ENCODE measurements around the gene ZNF570. TPM values are rescaled to one million over a fixed set of nuclear protein-coding genes. Genes with fewer than 3 reads are reported as not detected.
A peak's percentile ranks its signal among the peaks of the same experiment; 100 is the strongest.

Gene ZNF570
- total and polyA plus RNA-seq, 2 of the 13 experiments (the other 11 are each of a cell fraction or from before 2014, with no cell fraction given), result 1.0 to 4.4 TPM

DNA sequence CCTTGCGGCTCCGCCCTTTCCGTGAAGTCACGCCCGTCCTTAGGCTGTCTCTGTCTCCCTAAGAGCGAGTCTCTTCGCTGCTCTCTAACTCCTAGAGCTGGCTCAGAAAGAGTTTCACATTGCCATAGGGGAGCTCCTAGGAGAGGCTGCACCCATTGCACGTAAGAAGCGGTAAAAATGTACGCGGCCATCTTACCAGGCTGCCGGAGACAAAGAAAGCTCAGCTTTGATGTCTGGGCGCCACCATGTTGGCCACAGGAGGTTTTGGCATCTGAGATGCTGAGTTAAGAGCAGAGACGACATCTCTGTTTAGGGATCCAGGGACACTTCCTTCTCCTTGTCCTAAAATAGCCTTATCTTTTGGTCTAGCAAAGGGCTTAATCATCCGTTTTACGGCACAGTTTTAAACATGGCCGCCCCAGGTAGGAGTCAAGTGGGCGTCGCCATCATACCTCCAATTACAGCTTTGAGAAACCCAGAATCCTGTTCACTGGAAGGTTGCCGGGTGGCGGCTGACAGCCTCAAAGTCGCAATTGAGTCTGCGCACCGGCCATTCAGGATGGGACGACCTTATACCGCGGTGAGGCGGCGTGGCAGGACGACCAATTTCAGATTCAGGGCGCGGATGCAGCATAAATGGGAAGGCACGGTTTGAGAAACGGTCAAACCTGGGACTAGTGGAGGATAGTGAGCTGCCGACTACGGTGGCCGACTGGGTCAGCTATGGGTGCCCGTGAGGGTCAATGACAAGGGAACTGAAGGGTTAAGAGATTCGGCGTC lies 37.4 kb downstream of the ZNF570 start, which contains the start of gene ZNF793:
Gene ZNF793, plus strand, starts transcription at position 553 of the 780 bp plus-strand sequence. CDS start 16,501 bp downstream, outside the sequence.
- Histone ChIP-seq H3K9me3 (ENCODE audit: low read length) (peaks cover 85% of the 10 kb centered on the region), H3K36me3 (replicated peaks in 1 of 2; ENCODE audit: control insufficient read depth in 1 of 2, insufficient read depth in 2 of 2, low read length in 2 of 2) (no peaks in the 10 kb centered on the region), H3K27me3 (ENCODE audit: control insufficient read depth in 1 of 2, insufficient read depth in 2 of 2, low read length in 2 of 2) (no peaks in the 10 kb centered on the region), H3K4me1 (ENCODE audit: insufficient read depth, low read length) (no peaks in the 10 kb centered on the region), H3K27ac (ENCODE audit: extremely low read length, insufficient read depth, low read length) (no peak within 1 kb of the TSS), H3K4me3 (replicated peaks in 1 of 3; ENCODE audit: insufficient read depth in 1 of 3, low read depth in 2 of 3, low read length in 3 of 3) (peak within 1 kb of the TSS; percentile 22 to 33 (median 29); a peak in 5 of 6 replicates), H4K20me1 (ENCODE audit: insufficient read depth, low read length) (no peaks in the 10 kb centered on the region), H3K4me2 (ENCODE audit: low read depth, low read length) (peak within 1 kb of the TSS; percentile 43), H3K79me2 (ENCODE audit: insufficient read depth, low read length) (no peaks in the 10 kb centered on the region), H2AFZ (ENCODE audit: low read length) (no peak within 1 kb of the TSS), H3K9ac (ENCODE audit: insufficient read depth, low read depth, low read length) (no peak within 1 kb of the TSS)
- DNase-seq (ENCODE audit: low spot score), result no peak
- POLR2A ChIA-PET, result interaction anchor here (1.4 kb wide), 1 partner anchor 39 kb away, joined by 3 read pairs; the partner anchor contains the start of gene ZNF569
- CTCF ChIA-PET (ENCODE audit: low intra/inter-chr PET ratio, low total read pairs), result no interaction called here
- TF ChIP-seq ZNF580 (CRISPR knock-in tag; IDR thresholded peaks at IDR 0.05; ENCODE audit: borderline replicate concordance, low read depth), result no peak
- no peak for TF ChIP-seq NR2F6 (IDR thresholded peaks at IDR 0.05)
- no peak for TF ChIP-seq NR2F6 (CRISPR knock-in tag; IDR thresholded peaks at IDR 0.05)
- no peak for TF ChIP-seq KDM5B (CRISPR knock-in tag; IDR thresholded peaks at IDR 0.05; ENCODE audit: borderline replicate concordance)
- no peak for TF ChIP-seq SIN3B (IDR thresholded peaks at IDR 0.05; ENCODE audit: low read length)
- TF ChIP-seq KAT8 (CRISPR knock-in tag; IDR thresholded peaks at IDR 0.05), result no peak
- TF ChIP-seq ZMYM4 (CRISPR knock-in tag; IDR thresholded peaks at IDR 0.05), result no peak
- no peak for TF ChIP-seq CBFB (CRISPR knock-in tag; IDR thresholded peaks at IDR 0.05)
- no peak for ATAC-seq
- in situ Hi-C loops (cut with HindIII; ENCODE audit: extremely low pct_ligation_motif_present, low pct_unique_long_range_greater_than_20kb), result no loop called here
- no TSS peak for BruUV-seq (replicated peaks)
- intact Hi-C loops (cut with micrococcal nuclease; ENCODE audit: unreplicated experiment), result no loop called here
- WGBS (ENCODE audit: low lambda C conversion rate), result 40% methylated on average over 40 of the region's 40 CpGs
- FAIRE-seq, result no peak

- no peaks in the 10 kb centered on the region for H3K36me3 ChIP-seq (replicated peaks in 1 of 2; ENCODE audit: control insufficient read depth in 1 of 2, insufficient read depth in 2 of 2, low read length in 2 of 2)
- WGBS (ENCODE audit: low lambda C conversion rate), result 80% methylated on average over 9 of the region's 9 CpGs
- no TSS peak for BruUV-seq (replicated peaks)
- DNase-seq (ENCODE audit: low spot score) (no peak), ATAC-seq (no peak), FAIRE-seq (no peak)
- H3K9ac ChIP-seq (ENCODE audit: insufficient read depth, low read depth, low read length), result no peak overlapping the region
- no peak overlapping the region for H3K27ac ChIP-seq (ENCODE audit: extremely low read length, insufficient read depth, low read length)
- no peak overlapping the region for H2AFZ ChIP-seq (ENCODE audit: low read length)
- H3K79me2 ChIP-seq (ENCODE audit: insufficient read depth, low read length), result no peaks in the 10 kb centered on the region
- H3K4me3 ChIP-seq (replicated peaks in 1 of 3; ENCODE audit: insufficient read depth in 1 of 3, low read depth in 2 of 3, low read length in 3 of 3), result no peak overlapping the region
- intact Hi-C loops (cut with micrococcal nuclease; ENCODE audit: unreplicated experiment) (no loop called here), in situ Hi-C loops (cut with HindIII; ENCODE audit: extremely low pct_ligation_motif_present, low pct_unique_long_range_greater_than_20kb) (no loop called here)
- H3K4me1 ChIP-seq (ENCODE audit: insufficient read depth, low read length), result no peaks in the 10 kb centered on the region
- H3K27me3 ChIP-seq (ENCODE audit: control insufficient read depth in 1 of 2, insufficient read depth in 2 of 2, low read length in 2 of 2), result no peaks in the 10 kb centered on the region
- POLR2A ChIA-PET, result interaction anchor here (1.4 kb wide), 1 partner anchor 40 kb away, joined by 3 read pairs; the partner anchor contains the start of gene ZNF569
- H4K20me1 ChIP-seq (ENCODE audit: insufficient read depth, low read length), result no peaks in the 10 kb centered on the region
- H3K4me2 ChIP-seq (ENCODE audit: low read depth, low read length), result no peak overlapping the region; the same call in 1 of the 2 replicates
- H3K9me3 ChIP-seq (ENCODE audit: low read length), result peaks cover 84% of the 10 kb centered on the region
- CTCF ChIA-PET (ENCODE audit: low intra/inter-chr PET ratio, low total read pairs), result no interaction called here
- TF ChIP-seq SOX5 (CRISPR knock-in tag; IDR thresholded peaks at IDR 0.05; ENCODE audit: borderline replicate concordance), result no peak
- TF ChIP-seq, protein P1, sequence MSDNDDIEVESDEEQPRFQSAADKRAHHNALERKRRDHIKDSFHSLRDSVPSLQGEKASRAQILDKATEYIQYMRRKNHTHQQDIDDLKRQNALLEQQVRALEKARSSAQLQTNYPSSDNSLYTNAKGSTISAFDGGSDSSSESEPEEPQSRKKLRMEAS (IDR thresholded peaks at IDR 0.05), result no peak
- no peak for TF ChIP-seq ZNF329 (CRISPR knock-in tag; IDR thresholded peaks at IDR 0.05; ENCODE audit: low read depth)
- no peak for TF ChIP-seq KDM5A (IDR thresholded peaks at IDR 0.05; ENCODE audit: borderline replicate concordance, low read length)
- TF ChIP-seq ZNF766 (CRISPR knock-in tag; IDR thresholded peaks at IDR 0.05; ENCODE audit: borderline replicate concordance), result no peak
- TF ChIP-seq GRHL1 (CRISPR knock-in tag; conservative IDR thresholded peaks at IDR 0.05), result no peak
- TF ChIP-seq IKZF4 (CRISPR knock-in tag; IDR thresholded peaks at IDR 0.05; ENCODE audit: borderline replicate concordance, low read depth, not compliant biosample characterization), result no peak
- no peak for TF ChIP-seq ZNF138 (CRISPR knock-in tag; IDR thresholded peaks at IDR 0.05; ENCODE audit: low read depth)
- TF ChIP-seq MTF2 (CRISPR knock-in tag; IDR thresholded peaks at IDR 0.05; ENCODE audit: borderline replicate concordance), result no peak
Observed at GRCh38 chr19:37507167-37507464, 38.0 kb downstream of the ZNF570 start.
